Measurements from ENCODE around the gene DUOX1. TPM values are rescaled to one million over a fixed set of nuclear protein-coding genes. Genes with fewer than 3 reads are reported as not detected.

DUOX1 gene
- total RNA-seq, 1 donor from 2014 or later, result not detected

- DNase-seq (ENCODE audit: low read depth in 2 of 2), result no peak
Measured at GRCh38 chr15:45143056-45143455, 13.3 kb downstream of the DUOX1 start.

- DNase-seq (ENCODE audit: low read depth in 2 of 2), result no peak
Measured at GRCh38 chr15:45143946-45144345, 14.2 kb downstream of the DUOX1 start.

- no peak for DNase-seq (ENCODE audit: low read depth in 2 of 2)
Measured at GRCh38 chr15:45144775-45145174, 15.0 kb downstream of the DUOX1 start.

- DNase-seq (ENCODE audit: low read depth in 2 of 2), result no peak
Measured at GRCh38 chr15:45146405-45146804, 16.6 kb downstream of the DUOX1 start.

- DNase-seq (ENCODE audit: low read depth in 2 of 2), result no peak
Measured at GRCh38 chr15:45147606-45148005, 17.8 kb downstream of the DUOX1 start.

GRCh38 chr15:45148076-45149059 is 18.6 kb downstream of the DUOX1 start:
- DNase-seq (ENCODE audit: low read depth in 2 of 2), result no peak

GRCh38 chr15:45149060-45149459 is 19.3 kb downstream of the DUOX1 start:
- DNase-seq (ENCODE audit: low read depth in 2 of 2), result no peak

- DNase-seq (ENCODE audit: low read depth in 2 of 2), result no peak
Measured at GRCh38 chr15:45150481-45150880, 20.7 kb downstream of the DUOX1 start.

- DNase-seq (ENCODE audit: low read depth in 2 of 2), result no peak
Measured at GRCh38 chr15:45150997-45151396, 21.2 kb downstream of the DUOX1 start.

- no peak for DNase-seq (ENCODE audit: low read depth in 2 of 2)
Measured at GRCh38 chr15:45151998-45152828, 22.4 kb downstream of the DUOX1 start.

GRCh38 chr15:45155739-45156138 is 25.9 kb downstream of the DUOX1 start:
- DNase-seq (ENCODE audit: low read depth in 2 of 2), result no peak

- no peak for DNase-seq (ENCODE audit: low read depth in 2 of 2)
Measured at GRCh38 chr15:45156744-45157455, 27.1 kb downstream of the DUOX1 start.

- DNase-seq (ENCODE audit: low read depth in 2 of 2), result no peak
Measured at GRCh38 chr15:45157974-45158373, 28.2 kb downstream of the DUOX1 start.

GRCh38 chr15:45161666-45162065 is 31.9 kb downstream of the DUOX1 start:
- no peak for DNase-seq (ENCODE audit: low read depth in 2 of 2)

GRCh38 chr15:45162771-45163507 is 33.1 kb downstream of the DUOX1 start:
- peak; percentile 73 to 83 for DNase-seq (ENCODE audit: low read depth in 2 of 2)

- DNase-seq (ENCODE audit: low read depth in 2 of 2), result no peak
Measured at GRCh38 chr15:45163508-45163856, 33.7 kb downstream of the DUOX1 start.

GRCh38 chr15:45164914-45165313 is 35.1 kb downstream of the DUOX1 start:
- no peak for DNase-seq (ENCODE audit: low read depth in 2 of 2)

- no peak for DNase-seq (ENCODE audit: low read depth in 2 of 2)
Measured at GRCh38 chr15:45165536-45165935, 35.7 kb downstream of the DUOX1 start.

- peak; percentile 33 to 83 for DNase-seq (ENCODE audit: low read depth in 2 of 2)
Measured at GRCh38 chr15:45166834-45167630, 37.2 kb downstream of the DUOX1 start.

GRCh38 chr15:45167631-45168205 is 37.9 kb downstream of the DUOX1 start:
- no peak for DNase-seq (ENCODE audit: low read depth in 2 of 2)

All from dermis microvascular lymphatic vessel endothelial cell (primary cell).